ENCODE measurements around the gene PRDX3. TPM values are rescaled to one million over a fixed set of nuclear protein-coding genes. Genes with fewer than 3 reads are reported as not detected.

PRDX3 gene
- total RNA-seq, 2 donors from 2014 or later = 147 to 156 TPM

- no peak for DNase-seq
- H3K4me3 ChIP-seq = no peak overlapping the region
- no peaks in the 10 kb centered on the region for H3K27me3 ChIP-seq
- no peaks in the 10 kb centered on the region for H3K9me3 ChIP-seq
- H3K36me3 ChIP-seq = no peaks in the 10 kb centered on the region
- peaks cover 10% of the 10 kb centered on the region for H3K4me1 ChIP-seq
- intact Hi-C loops (cut with DNase I) = no loop called here
- no peak overlapping the region for H3K9ac ChIP-seq (ENCODE audit: low read depth in 2 of 2, low read length in 2 of 2)
- no peak for TF ChIP-seq CTCF (IDR thresholded peaks at IDR 0.05)
- peak overlapping the region; percentile 19 for H3K27ac ChIP-seq
These were observed 43.1 kb upstream of the PRDX3 start for GRCh38 chr10:119221666-119222065.

GRCh38 chr10:119221201-119221600 is 42.6 kb upstream of the PRDX3 start:
- no peak for DNase-seq
- intact Hi-C loops (cut with DNase I) = no loop called here
- no peak for TF ChIP-seq CTCF (IDR thresholded peaks at IDR 0.05)

GRCh38 chr10:119219871-119220270 is 41.3 kb upstream of the PRDX3 start:
- Histone ChIP-seq H3K4me1 (peaks cover 10% of the 10 kb centered on the region), H3K27ac (no peak overlapping the region), H3K36me3 (no peaks in the 10 kb centered on the region), H3K9ac (ENCODE audit: low read depth in 2 of 2, low read length in 2 of 2) (no peak overlapping the region), H3K27me3 (no peaks in the 10 kb centered on the region), H3K9me3 (no peaks in the 10 kb centered on the region), H3K4me3 (no peak overlapping the region)
- no peak for TF ChIP-seq CTCF (IDR thresholded peaks at IDR 0.05)
- intact Hi-C loops (cut with DNase I) = no loop called here
- DNase-seq = no peak

More at GRCh38 chr10:119221201-119221600, 42.6 kb upstream of the PRDX3 start:
- Histone ChIP-seq H3K4me3 (no peak overlapping the region), H3K36me3 (no peaks in the 10 kb centered on the region), H3K9ac (ENCODE audit: low read depth in 2 of 2, low read length in 2 of 2) (no peak overlapping the region), H3K27ac (peak overlapping the region; percentile 3), H3K4me1 (peaks cover 10% of the 10 kb centered on the region), H3K9me3 (no peaks in the 10 kb centered on the region), H3K27me3 (no peaks in the 10 kb centered on the region)

GRCh38 chr10:119217991-119218490 is 39.4 kb upstream of the PRDX3 start:
- intact Hi-C loops (cut with DNase I) = no loop called here
- peaks cover 7% of the 10 kb centered on the region for H3K4me1 ChIP-seq

GRCh38 chr10:119217401-119217800 is 38.8 kb upstream of the PRDX3 start:
- no peaks in the 10 kb centered on the region for H3K36me3 ChIP-seq
- no peak overlapping the region for H3K4me3 ChIP-seq
- H3K27me3 ChIP-seq = no peaks in the 10 kb centered on the region
- intact Hi-C loops (cut with DNase I) = no loop called here
- H3K9me3 ChIP-seq = no peaks in the 10 kb centered on the region
- peaks cover 1% of the 10 kb centered on the region for H3K4me1 ChIP-seq
- no peak overlapping the region for H3K9ac ChIP-seq (ENCODE audit: low read depth in 2 of 2, low read length in 2 of 2)
- no peak for DNase-seq
- no peak overlapping the region for H3K27ac ChIP-seq
- TF ChIP-seq CTCF (IDR thresholded peaks at IDR 0.05) = no peak

More at GRCh38 chr10:119217991-119218490, 39.4 kb upstream of the PRDX3 start:
- H3K36me3 ChIP-seq = no peaks in the 10 kb centered on the region
- no peak for TF ChIP-seq CTCF (IDR thresholded peaks at IDR 0.05)
- H3K27ac ChIP-seq = no peak overlapping the region
- DNase-seq = no peak
- H3K9me3 ChIP-seq = no peaks in the 10 kb centered on the region
- H3K27me3 ChIP-seq = no peaks in the 10 kb centered on the region
- no peak overlapping the region for H3K9ac ChIP-seq (ENCODE audit: low read depth in 2 of 2, low read length in 2 of 2)
- H3K4me3 ChIP-seq = no peak overlapping the region

Measured in colonic mucosa (tissue), 4 donors.